Measurements from ENCODE around the gene SLC6A9. TPM values are rescaled to one million over a fixed set of nuclear protein-coding genes. Genes with fewer than 3 reads are reported as not detected.

The SLC6A9 gene
- polyA plus RNA-seq, 3 donors: not detected

DNA sequence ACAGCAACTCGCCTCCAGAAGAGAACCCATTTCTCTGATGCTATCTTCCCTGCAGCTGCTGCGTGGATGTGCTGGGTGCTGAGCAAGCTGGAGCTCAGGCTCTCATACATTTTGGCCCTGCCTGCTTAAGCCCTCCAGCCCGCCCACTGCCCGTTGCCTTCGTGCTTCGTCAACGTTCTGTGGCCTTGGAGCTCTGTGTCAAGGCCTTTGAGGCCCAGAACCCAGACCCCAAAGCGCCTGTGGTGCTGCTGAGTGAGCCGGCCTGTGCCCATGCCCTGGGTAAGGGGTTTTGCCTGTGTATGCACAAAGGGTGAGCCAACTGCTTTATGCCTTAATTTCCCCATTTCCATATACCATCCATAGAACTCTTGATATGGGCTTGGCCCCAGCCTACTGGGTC, 60.4 kb downstream of the SLC6A9 start:
- no peak overlapping the region for H3K27ac Mint-ChIP-seq
- H3K27me3 Mint-ChIP-seq (ENCODE audit: low read depth in 3 of 3): peaks cover 0 to 3% (median 1%) of the 10 kb centered on the region in 3 donors
- H3K79me2 ChIP-seq (ENCODE audit: insufficient read depth, low read length): peaks cover 24% of the 10 kb centered on the region
- peak overlapping the region; percentile 92 for H3K4me2 ChIP-seq (replicated peaks; ENCODE audit: extremely low read depth, low read length, poor library complexity, severe bottlenecking)
- H3K27ac ChIP-seq (ENCODE audit: low read depth in 1 of 2, low read length in 2 of 2): no peak overlapping the region
- no peak overlapping the region for H2AFZ ChIP-seq (ENCODE audit: insufficient read depth, low read depth, low read length, poor library complexity, severe bottlenecking)
- peaks cover 11% of the 10 kb centered on the region for H4K20me1 ChIP-seq (ENCODE audit: insufficient read depth, low read length)
- H3K4me3 Mint-ChIP-seq: no peak overlapping the region
- no peaks in the 10 kb centered on the region for H3K9me3 ChIP-seq (replicated peaks in 1 of 2; ENCODE audit: control insufficient read depth in 1 of 2, insufficient read depth in 1 of 2, low read length in 2 of 2)
- DNase-seq: no peak
- H3K4me1 Mint-ChIP-seq: peaks cover 26% of the 10 kb centered on the region
- 95% methylated on average over 7 of the region's 9 CpGs for WGBS (ENCODE audit: insufficient coverage)
- peak overlapping the region in 1 of 3 experiments; percentile 94 for H3K4me3 ChIP-seq (replicated peaks in 1 of 3; ENCODE audit: low read depth in 2 of 3, low read length in 3 of 3)
- H3K9ac ChIP-seq (ENCODE audit: insufficient read depth, low read length, poor library complexity, severe bottlenecking): no peak overlapping the region
- H3K4me1 ChIP-seq (ENCODE audit: control insufficient read depth in 1 of 2, insufficient read depth in 2 of 2, low read length in 2 of 2): peaks cover 20 to 30% of the 10 kb centered on the region in 2 donors
- H3K9me3 Mint-ChIP-seq: no peaks in the 10 kb centered on the region
- peaks cover 26 to 32% of the 10 kb centered on the region in 2 donors for H3K36me3 Mint-ChIP-seq
- intact Hi-C loops (cut with micrococcal nuclease): loop anchor here in 1 of 2 donors (10.0 kb wide), 2 partner anchors 316 to 384 kb away; partner anchors contain the start of genes ERI3 and KDM4A
- no peaks in the 10 kb centered on the region for H3K27me3 ChIP-seq (ENCODE audit: control insufficient read depth in 2 of 2, insufficient read depth in 2 of 2, low read length in 2 of 2)
- TF ChIP-seq, protein P1, sequence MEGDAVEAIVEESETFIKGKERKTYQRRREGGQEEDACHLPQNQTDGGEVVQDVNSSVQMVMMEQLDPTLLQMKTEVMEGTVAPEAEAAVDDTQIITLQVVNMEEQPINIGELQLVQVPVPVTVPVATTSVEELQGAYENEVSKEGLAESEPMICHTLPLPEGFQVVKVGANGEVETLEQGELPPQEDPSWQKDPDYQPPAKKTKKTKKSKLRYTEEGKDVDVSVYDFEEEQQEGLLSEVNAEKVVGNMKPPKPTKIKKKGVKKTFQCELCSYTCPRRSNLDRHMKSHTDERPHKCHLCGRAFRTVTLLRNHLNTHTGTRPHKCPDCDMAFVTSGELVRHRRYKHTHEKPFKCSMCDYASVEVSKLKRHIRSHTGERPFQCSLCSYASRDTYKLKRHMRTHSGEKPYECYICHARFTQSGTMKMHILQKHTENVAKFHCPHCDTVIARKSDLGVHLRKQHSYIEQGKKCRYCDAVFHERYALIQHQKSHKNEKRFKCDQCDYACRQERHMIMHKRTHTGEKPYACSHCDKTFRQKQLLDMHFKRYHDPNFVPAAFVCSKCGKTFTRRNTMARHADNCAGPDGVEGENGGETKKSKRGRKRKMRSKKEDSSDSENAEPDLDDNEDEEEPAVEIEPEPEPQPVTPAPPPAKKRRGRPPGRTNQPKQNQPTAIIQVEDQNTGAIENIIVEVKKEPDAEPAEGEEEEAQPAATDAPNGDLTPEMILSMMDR (IDR thresholded peaks at IDR 0.05): no peak
- peaks cover 6 to 29% of the 10 kb centered on the region in 2 donors for H3K36me3 ChIP-seq (replicated peaks in 1 of 2; ENCODE audit: control insufficient read depth in 1 of 2, insufficient read depth in 2 of 2, low read length in 2 of 2)

DNA sequence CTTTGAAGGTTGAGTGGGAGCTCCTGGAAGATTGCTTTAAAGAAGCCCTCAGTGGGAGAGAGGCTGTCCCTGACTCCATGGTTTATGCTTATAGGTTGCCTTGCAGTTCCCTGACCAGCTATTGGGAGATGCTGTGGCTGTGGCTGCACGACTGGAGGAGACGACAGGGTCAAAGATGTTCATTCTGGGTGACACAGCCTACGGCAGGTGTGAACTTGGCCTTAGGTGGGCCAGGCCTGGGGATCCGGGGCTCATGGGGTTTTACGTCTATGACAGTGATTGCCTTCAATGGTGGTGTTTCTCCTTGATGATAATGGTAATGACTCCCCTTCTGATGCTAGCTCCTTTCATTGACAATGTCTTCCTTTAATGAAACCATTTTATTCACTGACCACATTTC, 60.8 kb downstream of the SLC6A9 start:
- peak overlapping the region; percentile 89 to 96 for H3K4me3 Mint-ChIP-seq
- no peaks in the 10 kb centered on the region for H3K9me3 ChIP-seq (replicated peaks in 1 of 2; ENCODE audit: control insufficient read depth in 1 of 2, insufficient read depth in 1 of 2, low read length in 2 of 2)
- H3K27me3 Mint-ChIP-seq (ENCODE audit: low read depth in 3 of 3): peaks cover 0 to 3% (median 1%) of the 10 kb centered on the region in 3 donors
- H3K4me1 ChIP-seq (ENCODE audit: control insufficient read depth in 1 of 2, insufficient read depth in 2 of 2, low read length in 2 of 2): peaks cover 16 to 27% of the 10 kb centered on the region in 2 donors
- peak overlapping the region in 1 of 2 donors; percentile 65 for H3K27ac ChIP-seq (ENCODE audit: low read depth in 1 of 2, low read length in 2 of 2)
- H3K36me3 ChIP-seq (replicated peaks in 1 of 2; ENCODE audit: control insufficient read depth in 1 of 2, insufficient read depth in 2 of 2, low read length in 2 of 2): peaks cover 6 to 33% of the 10 kb centered on the region in 2 donors
- 63% methylated on average over 3 of the region's 5 CpGs for WGBS (ENCODE audit: insufficient coverage)
- H3K9me3 Mint-ChIP-seq: no peaks in the 10 kb centered on the region
- TF ChIP-seq, protein P1 (IDR thresholded peaks at IDR 0.05): no peak
- H3K4me3 ChIP-seq (replicated peaks in 1 of 3; ENCODE audit: low read depth in 2 of 3, low read length in 3 of 3): peak overlapping the region; percentile 54 to 94 (median 63)
- peak overlapping the region; percentile 89 for H2AFZ ChIP-seq (ENCODE audit: insufficient read depth, low read depth, low read length, poor library complexity, severe bottlenecking)
- intact Hi-C loops (cut with micrococcal nuclease): loop anchor here in 1 of 2 donors (10.0 kb wide), 2 partner anchors 316 to 384 kb away; partner anchors contain the start of genes ERI3 and KDM4A
- H3K4me1 Mint-ChIP-seq: peaks cover 24% of the 10 kb centered on the region
- peaks cover 26 to 31% of the 10 kb centered on the region in 2 donors for H3K36me3 Mint-ChIP-seq
- no peaks in the 10 kb centered on the region for H3K27me3 ChIP-seq (ENCODE audit: control insufficient read depth in 2 of 2, insufficient read depth in 2 of 2, low read length in 2 of 2)
- H3K27ac Mint-ChIP-seq: peak overlapping the region in 4 of 7 donors; percentile 65 to 93 (median 84)
- H3K9ac ChIP-seq (ENCODE audit: insufficient read depth, low read length, poor library complexity, severe bottlenecking): peak overlapping the region; percentile 69
- peaks cover 20% of the 10 kb centered on the region for H3K79me2 ChIP-seq (ENCODE audit: insufficient read depth, low read length)
- no peak for DNase-seq
- H4K20me1 ChIP-seq (ENCODE audit: insufficient read depth, low read length): peaks cover 6% of the 10 kb centered on the region
- peak overlapping the region; percentile 92 for H3K4me2 ChIP-seq (replicated peaks; ENCODE audit: extremely low read depth, low read length, poor library complexity, severe bottlenecking)

Data from CD14-positive monocyte (primary cell).